Omental fat pad (tissue), 4 donors: Measurements from ENCODE around the gene INIP. TPM values are rescaled to one million over a fixed set of nuclear protein-coding genes. Genes with fewer than 3 reads are reported as not detected.
A peak's percentile ranks its signal among the peaks of the same experiment; 100 is the strongest.

Source experiments
- ATAC-seq: fragments of 150-250 bp; one replicate; pipeline ENCODE4 v1.9.1; 2016; ENCODE audit warnings: mild to moderate bottlenecking, moderate library complexity; ENCODE audit not compliant: low FRiP score
- DNase-seq: peaks from one replicate; pipeline ENCODE4 v3.0.0-alpha.2; 2019; ENCODE audit warnings: low spot score
- CTCF ChIP-seq, 3 donors: fragments of 450-650 bp; IDR thresholded peaks; one replicate each; pipeline ENCODE4 v1.5.1; 2016 to 2017; ENCODE audit warnings: antibody characterized with exemption in 3 of 3, mild to moderate bottlenecking in 3 of 3, moderate library complexity in 2 of 3
- total RNA-seq, 4 donors: library from RNA; depleted of rRNA; stranded (reverse); fragments of >200 nt; gene quantifications; one replicate each; pipeline ENCODE4 v1.1.0, GENCODE V29; 2016

INIP gene
- total RNA-seq, 4 donors from 2014 or later, result 11.2 to 16.1 (median 13.6) TPM

DNA sequence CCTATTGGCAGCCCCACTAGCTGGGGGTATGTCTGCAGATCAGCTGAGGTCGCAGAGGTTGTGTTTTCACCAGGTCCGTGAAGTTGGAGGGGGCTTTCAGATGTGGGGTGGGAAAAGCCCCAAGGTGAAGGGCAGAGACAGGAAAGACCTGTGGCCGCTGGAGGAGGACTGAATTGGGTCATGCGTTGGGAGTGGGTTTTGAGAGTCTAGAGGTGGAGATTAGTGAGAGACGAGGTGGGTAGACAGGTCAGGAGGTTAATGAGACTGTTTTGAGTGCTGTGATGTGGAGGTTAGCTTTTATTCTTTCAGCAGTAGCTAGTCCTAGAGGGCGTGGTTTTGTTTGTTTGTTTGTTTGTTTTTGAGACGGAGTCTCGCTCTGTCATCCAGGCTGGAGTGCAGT, 42.9 kb upstream of the INIP start:
- no peak for ATAC-seq
- TF ChIP-seq CTCF (IDR thresholded peaks at IDR 0.05), result no peak
- DNase-seq, result no peak

DNA sequence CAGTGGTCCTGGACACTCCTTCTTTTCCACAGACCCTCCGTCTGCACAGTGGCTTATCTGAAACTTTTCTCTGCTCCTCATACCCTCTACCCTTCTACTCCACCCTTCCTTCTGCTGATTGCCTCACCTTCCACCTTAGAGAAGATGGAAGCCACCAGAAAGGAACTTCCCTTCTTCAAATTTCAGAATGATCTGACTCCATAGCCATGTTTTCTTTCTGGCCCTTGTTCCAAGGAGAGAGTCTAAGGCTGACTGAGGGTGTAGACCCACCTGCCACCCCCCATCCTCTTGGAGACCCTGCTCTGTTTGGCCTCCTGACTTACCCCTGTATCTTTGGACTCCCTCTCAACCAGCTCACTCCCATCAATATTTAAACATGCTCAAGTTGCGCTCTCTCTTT, 40.0 kb upstream of the INIP start:
- no peak for ATAC-seq
- DNase-seq, result no peak
- TF ChIP-seq CTCF (IDR thresholded peaks at IDR 0.05), result no peak

DNA sequence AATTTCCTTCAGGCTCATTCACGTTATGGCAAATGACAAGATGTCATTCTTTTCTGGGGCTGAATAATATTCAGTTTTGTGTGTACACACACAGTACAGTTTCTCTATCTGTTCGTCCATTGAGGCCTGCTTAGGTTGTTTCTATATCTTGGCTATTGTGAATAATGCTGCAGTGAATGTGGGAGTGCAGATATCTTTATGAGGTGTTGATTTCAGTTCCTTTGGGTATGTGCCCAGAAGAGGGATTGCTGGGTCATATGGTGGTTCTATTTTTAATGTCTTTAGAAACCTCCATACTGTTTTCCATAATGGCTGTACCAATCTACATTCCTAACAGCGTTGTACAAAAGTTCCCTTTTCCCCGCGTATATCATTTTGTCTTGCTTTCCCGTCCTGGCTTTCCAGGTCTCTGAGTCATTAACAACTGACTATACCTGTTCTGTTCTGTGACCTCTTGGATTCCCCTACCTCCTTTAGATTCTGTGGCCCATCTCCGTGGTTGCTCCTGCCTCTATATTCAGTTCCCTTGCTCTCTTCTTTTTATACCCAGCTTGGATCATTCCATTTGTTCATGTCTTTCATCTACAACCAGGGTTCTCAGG, 39.5 kb upstream of the INIP start:
- ATAC-seq (no peak), DNase-seq (no peak)
- TF ChIP-seq CTCF (IDR thresholded peaks at IDR 0.05), result no peak

GRCh38 chr9:112755675-112756074, 37.8 kb upstream of the INIP start:
- ATAC-seq (no peak), DNase-seq (no peak)
- no peak for TF ChIP-seq CTCF (IDR thresholded peaks at IDR 0.05)

GRCh38 chr9:112755016-112755427, 37.1 kb upstream of the INIP start:
- TF ChIP-seq CTCF (IDR thresholded peaks at IDR 0.05), result no peak
- no peak for DNase-seq
- ATAC-seq, result no peak

- DNase-seq (no peak), ATAC-seq (no peak)
- no peak for TF ChIP-seq CTCF (IDR thresholded peaks at IDR 0.05)
Observed at GRCh38 chr9:112754578-112754977, 36.7 kb upstream of the INIP start.

- DNase-seq (no peak), ATAC-seq (peak; percentile 43)
- TF ChIP-seq CTCF (IDR thresholded peaks at IDR 0.05), result no peak
Observed at GRCh38 chr9:112753725-112754124, 35.8 kb upstream of the INIP start.
